IPS-NIHi7 (cell line): ENCODE measurements around the gene METTL26.

Experiments
- DNase-seq: peaks from one replicate; pipeline ENCODE4 v3.0.0; 2012; ENCODE audit warnings: mixed read lengths; ENCODE audit errors: extremely low spot score

METTL26 gene

DNA sequence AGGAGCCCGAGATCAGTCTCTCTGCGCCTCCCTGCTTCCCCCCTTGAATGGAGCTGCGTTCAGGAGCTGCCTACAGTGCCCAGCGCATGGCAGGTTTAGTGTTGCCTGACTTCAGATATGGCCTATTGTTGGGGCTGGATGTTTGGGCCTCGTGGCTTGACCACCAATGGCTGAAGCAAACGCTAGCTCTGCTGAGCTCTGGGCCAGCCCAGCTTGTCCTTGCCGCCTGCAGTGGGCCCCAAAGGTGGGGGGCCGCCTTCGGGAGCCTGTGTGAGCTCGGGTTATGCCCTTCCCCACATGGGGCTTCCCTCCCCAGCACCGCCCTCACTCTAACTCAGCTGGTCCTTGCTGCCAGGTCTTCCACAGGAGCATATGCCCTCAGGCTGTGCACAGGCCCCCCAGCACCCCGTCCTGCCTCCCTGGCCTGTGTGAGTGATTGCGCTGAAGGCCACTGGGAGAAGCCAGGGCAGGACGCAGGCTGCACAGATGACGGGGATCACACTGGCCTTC is 2.0 kb upstream of the METTL26 start:
- DNase-seq: no peak

DNA sequence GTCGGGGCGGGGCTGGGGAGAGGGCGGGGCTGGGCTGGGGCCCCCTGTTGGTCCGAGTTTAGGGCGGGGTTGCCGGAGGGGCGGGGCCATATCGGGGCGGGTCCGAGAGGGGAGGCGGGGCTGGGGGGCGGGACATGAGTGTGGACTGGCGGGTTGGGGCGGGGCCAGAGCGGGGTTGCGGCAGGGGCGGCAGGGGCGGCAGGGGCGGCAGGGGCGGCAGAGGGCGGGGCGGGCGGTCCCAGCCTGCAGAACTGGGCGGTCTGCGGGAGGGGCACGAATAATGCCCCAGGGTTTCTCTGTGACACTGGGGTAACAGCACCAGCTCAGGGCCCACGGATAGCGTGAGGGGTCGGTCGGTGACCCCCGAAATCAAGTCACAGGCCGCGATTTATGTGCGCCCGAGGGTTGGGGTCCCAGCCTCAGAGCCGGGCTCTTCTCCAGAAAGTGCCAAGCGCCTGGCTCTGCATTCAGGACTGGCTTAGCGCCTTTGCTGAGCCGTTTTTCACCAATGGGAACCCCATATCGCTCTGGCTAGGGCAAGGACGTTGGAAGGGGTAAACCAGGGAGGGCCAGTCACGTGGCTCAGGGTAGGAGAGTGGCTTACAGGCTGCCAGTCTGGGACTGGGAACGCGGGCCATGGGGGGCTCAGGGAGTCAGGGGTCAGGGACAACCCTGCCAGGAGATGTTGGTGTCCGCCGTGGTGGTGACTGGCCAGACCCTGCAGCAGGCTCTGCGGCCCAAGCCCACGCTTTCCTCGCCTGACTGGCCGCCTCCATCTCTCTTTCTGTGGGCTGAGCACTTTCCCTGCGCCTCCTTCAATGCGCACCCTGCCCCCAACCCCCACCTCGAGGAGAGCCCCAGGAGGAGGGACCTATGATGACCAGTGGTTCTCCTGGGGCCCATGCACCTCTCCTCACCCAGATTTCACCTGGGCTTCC is 1.2 kb upstream of the METTL26 start:
- peak; percentile 95 for DNase-seq

DNA sequence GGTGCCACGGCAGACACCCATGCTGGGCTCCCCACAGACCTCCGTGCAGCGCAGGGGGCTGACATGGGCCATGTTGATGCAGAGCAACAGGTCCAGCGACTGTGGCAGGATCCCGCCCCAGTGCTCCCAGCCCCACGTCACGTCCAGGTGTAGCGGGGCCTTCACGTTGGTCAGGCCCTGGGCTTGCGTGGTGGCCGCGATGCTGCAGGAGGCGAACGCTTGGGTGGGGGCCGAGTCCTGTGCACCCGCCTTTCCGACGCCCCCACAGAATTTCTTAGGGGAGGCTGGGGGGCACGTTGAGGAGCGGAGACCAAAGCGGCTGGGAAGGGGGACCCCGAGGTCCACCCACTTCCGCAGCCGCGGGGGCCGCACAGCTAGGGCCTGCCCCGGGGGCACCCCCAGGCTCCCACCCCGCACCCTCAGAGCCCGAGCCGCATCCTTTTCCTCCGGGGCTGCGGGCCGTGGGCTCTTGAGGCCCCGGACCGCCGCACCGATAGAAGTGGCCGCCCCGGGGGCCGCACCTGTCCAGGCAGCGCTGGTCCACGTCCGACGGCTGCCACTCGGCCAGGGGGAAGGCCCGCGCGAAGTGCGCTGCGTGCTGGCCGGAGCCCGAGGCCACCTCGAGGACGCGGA is 416 bp downstream of the METTL26 start:
- DNase-seq: no peak

DNA sequence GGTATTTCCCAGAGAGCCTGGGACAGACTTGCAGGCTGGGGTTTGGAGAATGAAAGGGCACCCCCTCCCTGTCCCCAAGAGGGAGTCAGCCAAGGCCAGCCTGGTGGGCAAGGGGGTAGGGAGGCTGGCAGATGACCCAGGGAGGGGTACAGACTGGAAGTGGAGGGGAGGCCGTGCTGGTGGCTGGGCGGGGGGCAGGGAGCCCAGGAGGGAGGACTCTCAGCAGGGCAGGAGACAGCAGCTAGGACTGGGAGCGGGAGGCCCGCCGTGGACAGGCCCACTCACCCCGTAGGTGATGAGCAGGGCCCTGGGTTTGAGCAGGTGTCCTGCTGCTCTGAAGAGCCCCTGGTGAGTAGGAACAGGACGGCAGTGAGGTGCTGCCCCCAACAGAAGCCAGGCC is 1.1 kb downstream of the METTL26 start:
- DNase-seq: no peak

DNA sequence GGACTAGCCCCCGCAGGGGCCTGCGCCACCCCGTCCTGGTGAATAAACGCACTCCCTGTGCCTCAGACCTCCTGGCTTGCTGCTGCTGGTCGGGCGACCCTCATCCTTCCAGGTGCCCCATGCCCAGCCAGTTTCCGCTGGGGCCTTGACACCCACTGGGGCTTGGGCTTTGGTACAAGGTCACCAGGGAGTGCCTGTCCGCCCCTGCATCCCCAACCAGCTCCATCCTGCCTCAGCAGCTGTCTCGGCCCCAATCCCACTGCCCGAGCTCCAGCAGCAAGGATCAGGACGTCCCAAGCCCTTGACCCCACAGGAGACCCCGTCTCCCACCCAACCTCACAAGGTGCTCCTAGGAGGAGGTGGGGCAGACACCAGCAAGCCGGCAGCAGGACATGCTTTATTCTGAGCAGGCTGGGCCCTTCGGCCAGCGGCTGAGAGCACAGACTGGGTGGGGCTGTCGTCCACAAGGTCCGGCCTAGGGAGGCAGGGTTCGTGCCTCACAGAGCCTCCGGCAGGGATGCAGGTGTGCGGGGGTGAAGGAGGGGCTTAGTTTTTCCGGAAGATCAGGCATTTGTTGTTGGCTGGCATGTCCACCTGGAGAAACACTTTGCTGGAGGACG is 1.9 kb downstream of the METTL26 start:
- DNase-seq: no peak

DNA sequence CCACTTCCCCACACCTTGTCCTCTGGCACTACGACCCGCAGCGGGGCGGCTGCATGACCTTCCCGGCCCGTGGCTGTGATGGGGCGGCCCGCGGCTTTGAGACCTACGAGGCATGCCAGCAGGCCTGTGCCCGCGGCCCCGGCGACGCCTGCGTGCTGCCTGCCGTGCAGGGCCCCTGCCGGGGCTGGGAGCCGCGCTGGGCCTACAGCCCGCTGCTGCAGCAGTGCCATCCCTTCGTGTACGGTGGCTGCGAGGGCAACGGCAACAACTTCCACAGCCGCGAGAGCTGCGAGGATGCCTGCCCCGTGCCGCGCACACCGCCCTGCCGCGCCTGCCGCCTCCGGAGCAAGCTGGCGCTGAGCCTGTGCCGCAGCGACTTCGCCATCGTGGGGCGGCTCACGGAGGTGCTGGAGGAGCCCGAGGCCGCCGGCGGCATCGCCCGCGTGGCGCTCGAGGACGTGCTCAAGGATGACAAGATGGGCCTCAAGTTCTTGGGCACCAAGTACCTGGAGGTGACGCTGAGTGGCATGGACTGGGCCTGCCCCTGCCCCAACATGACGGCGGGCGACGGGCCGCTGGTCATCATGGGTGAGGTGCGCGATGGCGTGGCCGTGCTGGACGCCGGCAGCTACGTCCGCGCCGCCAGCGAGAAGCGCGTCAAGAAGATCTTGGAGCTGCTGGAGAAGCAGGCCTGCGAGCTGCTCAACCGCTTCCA is 2.6 kb downstream of the METTL26 start:
- no peak for DNase-seq

DNA sequence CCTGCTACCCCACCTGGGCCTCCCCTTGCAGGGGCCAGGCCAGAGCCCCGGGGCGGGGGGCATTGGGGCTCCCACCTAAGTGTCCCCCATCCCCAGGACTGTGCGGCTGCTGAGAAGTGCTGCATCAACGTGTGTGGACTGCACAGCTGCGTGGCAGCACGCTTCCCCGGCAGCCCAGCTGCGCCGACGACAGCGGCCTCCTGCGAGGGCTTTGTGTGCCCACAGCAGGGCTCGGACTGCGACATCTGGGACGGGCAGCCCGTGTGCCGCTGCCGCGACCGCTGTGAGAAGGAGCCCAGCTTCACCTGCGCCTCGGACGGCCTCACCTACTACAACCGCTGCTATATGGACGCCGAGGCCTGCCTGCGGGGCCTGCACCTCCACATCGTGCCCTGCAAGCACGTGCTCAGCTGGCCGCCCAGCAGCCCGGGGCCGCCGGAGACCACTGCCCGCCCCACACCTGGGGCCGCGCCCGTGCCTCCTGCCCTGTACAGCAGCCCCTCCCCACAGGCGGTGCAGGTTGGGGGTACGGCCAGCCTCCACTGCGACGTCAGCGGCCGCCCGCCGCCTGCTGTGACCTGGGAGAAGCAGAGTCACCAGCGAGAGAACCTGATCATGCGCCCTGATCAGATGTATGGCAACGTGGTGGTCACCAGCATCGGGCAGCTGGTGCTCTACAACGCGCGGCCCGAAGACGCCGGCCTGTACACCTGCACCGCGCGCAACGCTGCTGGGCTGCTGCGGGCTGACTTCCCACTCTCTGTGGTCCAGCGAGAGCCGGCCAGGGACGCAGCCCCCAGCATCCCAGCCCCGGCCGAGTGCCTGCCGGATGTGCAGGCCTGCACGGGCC is 3.4 kb downstream of the METTL26 start:
- no peak for DNase-seq

DNA sequence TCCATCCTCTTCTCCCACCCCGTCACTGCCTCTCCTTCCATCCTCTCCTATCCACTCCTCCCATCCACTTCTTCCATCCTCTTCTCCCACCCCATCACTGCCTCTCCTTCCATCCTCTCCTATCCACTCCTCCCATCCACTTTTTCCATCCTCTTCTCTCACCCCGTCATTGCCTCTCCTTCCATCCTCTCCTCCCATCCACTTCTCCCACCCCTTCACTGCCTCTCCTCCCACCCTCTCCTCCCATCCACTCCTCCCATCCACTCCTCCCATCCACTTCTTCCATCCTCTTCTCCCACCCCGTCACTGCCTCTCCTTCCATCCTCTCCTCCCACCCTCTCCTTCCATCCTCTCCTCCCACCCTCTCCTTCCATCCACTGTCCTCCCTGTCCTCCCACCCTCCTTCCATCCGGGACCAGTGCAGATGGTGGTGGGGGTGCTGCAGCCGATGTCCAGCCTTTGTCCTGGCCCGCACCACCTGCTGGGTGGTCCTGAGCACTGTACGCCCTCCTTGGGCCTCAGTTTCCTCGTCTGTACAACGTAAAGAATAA is 4.2 kb downstream of the METTL26 start:
- no peak for DNase-seq

DNA sequence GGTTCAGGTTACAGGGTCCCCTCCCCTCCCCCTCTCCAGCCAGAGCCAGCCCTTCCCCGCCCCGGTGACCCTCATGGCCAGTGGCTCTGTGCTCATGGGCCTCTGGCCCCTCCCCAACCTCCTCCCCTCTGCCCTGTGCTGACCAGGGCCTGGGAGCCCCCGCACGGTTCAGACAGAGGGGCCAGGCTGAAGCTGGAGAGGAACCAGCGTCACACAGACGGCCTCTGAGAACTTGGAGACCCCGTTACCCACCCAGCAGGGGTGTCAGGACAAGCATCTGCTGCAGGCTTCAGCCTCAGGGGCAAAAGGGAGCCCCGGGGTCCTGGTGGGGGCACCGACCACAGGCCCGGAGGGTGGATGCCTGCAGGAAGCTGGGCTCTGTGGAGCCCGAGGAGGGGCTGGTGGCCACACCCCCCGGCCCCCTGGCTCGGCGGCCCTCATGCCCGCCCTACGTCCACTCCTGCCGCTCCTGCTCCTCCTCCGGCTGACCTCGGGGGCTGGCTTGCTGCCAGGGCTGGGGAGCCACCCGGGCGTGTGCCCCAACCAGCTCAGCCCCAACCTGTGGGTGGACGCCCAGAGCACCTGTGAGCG is 5.2 kb downstream of the METTL26 start, which contains the start of gene WFIKKN1:
TSS of gene WFIKKN1 (plus strand) at position 171 of the 591 bp plus-strand sequence. CDS start at position 440, 269 bp downstream.
- DNase-seq: peak; percentile 86

DNA sequence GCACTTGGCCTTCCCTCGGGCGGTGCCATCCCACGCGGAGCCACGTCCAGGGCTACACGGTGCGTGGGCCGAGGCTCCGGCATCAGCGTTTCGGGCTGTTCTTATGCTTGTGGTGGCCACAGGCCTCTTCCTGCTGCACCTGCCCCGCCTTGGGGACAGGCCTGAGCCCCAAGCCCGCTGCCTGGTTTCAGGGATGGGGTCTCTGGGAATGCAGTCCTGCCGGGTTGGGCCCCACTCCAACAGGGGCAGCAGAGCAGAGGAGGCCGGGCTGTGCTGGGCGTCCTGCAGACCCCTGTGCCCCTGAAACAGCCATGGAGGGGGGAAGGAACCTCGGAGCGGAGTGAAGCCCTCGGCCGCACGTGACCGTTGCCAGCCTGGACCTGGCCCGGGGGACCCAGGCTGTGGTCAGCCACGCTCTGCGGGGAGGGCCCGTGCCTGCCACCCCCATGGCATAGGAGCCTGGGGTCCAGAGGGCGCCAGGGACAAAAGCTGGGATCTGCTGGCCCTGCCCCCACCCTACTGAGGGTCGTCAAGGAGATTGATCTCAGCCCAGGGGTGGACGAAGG is 5.8 kb downstream of the METTL26 start:
- DNase-seq: no peak

DNA sequence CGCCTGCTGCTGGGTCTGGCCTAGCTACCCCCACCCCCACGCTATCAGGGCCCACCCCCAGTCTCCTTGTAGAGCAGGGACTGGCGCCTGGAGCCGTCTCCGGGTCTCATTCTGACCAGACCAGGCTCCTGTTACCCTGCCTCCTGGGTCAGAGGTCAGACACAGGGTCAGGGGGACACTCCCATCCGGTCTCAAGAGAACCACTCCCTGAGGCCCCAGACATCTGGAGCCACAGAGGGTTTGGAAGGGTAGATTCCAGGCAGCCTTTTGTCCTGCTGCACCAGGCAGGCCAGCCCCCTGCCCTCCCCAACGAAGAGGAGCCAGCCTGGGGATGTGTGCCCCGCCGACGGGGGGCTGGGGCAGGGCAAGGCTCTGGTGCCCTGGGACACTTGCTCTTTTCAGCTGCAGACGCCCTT is 6.3 kb downstream of the METTL26 start:
- peak; percentile 69 for DNase-seq

DNA sequence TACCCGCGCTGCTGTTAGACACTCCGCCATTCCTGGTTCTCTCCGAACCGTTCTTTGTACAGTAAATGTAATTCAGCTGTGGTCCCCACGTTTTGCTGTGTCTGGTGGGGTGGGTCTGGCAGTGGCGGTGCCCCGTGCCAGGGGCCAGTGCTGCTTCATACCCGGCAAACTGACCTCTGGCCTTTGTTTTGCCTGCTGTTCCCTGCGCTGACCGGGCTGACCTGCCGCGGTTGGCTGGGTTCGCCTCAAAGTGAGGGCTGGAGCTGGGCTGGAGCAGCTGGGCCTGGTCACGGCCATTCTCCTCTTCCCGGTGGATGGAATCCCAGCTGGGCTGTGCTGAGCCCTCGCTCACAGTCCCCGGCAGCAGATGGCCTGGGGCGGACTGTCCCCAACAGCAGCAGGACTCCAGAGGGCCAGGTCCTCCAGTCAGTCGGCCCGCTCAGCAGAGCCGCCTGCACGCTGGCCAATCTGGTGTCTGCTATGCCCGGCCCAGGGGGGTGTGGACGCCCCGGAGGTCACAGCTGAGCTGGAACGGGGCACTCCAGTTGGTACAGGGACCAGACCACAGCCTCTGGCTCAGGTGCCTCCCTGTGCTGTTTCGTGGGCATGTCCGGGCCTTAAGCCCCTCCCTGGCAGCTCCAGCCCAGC is 6.8 kb downstream of the METTL26 start:
- no peak for DNase-seq

DNA sequence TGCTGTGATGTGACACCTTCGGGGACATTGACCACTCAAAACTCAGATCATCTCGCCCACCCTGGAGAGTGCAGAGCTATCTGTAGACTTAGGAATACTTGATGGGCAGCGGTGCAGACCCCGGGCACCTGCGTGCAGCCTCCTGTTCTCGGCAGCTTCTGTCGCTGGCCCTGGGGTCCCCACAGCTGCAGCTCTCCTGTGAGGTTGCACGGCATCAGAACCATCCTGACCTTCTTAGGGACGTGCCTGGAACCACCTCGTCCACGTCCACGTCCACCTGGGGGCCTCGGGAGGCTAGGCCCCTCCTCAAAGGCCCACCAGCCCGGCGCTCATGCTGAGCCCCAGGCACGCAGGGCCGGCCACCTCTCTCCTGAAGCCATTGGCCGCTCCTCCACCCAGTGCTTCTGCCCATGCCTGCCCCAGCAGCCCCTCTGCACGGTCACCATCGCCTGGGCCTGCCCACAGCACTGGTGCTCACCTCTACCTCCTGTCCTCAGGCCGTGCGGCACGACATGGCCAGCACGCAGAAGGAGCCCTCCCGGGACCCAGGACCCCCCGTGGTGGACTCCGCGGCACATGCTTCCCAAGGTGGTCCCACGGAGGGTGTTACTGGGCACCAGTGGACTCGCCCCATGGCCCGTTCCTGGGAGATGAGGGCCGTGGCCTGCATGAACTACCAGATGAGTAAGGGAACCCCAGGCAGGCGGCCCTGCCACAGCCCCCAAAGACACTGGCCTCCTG is 7.6 kb downstream of the METTL26 start:
- no peak for DNase-seq

DNA sequence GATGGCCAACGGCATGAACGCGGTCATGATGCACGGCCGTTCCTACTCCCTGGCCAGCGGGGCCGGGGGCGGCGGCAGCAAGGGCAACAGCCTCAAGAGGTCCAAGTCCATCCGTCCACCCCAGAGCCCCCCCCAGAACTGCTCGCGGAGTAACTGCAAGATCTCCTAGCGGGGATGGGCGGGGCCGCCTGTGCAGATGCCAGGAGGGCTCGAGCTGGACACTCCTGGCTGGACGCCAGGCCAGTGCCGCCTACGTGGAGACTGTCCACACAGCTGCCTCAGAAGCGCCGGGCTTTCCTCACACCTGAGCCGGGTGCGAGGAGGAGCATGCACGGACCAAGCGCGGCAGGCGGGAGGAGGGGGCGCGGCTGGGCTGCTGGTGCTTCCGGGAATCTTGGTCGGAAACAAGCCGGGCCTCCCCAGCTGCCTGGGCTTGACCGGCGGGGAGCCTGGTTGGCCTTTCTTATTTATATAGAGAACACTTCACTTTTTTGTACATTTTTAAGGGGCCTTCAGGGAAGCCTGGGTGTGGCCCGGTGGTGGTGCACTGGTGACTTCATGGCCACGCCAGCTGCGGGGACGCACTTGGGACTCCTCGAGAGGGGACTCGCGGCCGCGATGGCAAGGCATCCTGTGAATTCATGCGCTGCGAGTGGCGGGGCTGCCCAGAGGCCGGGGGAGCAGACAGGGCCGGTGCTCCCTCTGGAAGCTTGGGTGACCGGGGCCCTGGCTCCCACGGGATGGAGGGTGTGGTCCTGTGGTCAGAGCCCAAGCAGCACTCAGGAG is 8.5 kb downstream of the METTL26 start:
- DNase-seq: no peak

DNA sequence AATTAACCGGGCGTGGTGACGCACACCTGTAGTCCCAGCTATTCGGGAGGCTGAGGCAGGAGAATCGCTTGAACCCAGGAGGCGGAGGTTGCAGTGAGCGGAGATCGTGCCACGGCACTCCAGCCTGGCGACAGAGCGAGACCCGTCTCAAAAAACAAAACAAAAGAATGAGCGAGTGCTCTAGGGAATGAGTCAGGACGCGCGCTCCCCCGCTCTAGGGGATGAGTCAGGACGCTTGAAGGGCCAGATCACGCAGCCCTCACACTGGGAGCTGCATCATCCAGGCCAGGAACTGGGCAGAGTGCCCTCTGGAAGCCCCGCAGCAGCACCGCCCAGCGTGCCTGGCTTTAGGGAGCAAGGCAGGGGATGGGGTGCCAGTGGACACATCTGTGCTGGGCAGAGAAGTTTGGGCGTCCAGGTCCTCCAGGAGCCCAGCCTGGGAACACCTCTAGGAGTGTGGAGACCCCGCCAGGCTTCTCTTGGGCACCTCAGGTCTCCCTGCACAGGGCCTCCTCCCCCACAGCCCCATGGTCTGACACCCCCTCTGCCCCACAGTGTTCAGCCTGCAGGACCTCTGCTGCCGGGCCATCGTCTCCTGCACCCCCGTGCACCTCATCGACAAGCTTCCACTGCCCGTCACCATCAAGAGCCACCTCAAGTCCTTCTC is 9.2 kb downstream of the METTL26 start:
- DNase-seq: no peak

DNA sequence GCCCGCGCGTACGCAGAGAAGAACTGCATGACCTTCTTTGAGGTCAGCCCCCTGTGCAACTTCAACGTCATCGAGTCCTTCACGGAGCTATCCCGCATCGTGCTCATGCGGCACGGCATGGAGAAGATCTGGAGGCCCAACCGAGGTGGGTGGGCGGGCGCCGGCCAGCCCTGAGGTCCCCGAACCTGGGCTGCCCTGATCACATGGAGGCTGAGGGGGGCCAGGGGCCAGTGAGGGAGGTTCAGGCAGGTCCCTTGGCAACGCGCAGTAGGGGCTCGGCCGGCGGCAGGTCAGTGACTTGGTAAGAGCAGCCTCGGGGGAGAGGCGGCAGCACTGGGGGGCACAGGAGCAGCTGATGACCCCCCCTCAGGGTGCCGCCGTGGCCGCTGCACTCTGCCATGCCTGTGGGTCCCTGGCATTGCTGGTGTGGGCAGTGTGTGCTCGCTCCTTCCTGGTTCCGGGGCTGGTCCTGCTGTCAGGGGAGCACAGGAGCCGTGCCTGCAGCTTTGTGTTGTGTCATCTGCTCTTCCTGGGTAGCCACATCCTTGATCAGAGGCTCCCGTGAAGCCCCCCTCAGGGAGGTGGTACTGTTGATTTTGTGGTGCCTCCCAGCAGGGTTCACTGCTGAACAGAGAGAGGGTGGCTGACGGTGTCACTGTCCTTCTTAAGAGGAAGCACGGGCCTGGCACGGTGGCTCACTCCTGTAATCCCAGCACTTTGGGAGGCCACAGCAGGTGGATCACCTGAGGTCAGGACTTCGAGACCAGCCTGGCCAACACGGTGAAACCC is 9.9 kb downstream of the METTL26 start:
- DNase-seq: no peak
